Ishikawa (cell line): ENCODE measurements around the gene NUTM1.

ENCODE experiments used
- EGR1 ChIP-seq: IDR thresholded peaks from 2 replicates; pipeline ENCODE4 v1.6.1; 2012
- EP300 ChIP-seq: IDR thresholded peaks from 2 replicates; pipeline ENCODE4 v1.6.1; 2012; ENCODE audit warnings: borderline replicate concordance
- TF ChIP-seq, protein P1 (sequence below): IDR thresholded peaks from 2 replicates; pipeline ENCODE4 v1.6.1; 2012

DNA sequence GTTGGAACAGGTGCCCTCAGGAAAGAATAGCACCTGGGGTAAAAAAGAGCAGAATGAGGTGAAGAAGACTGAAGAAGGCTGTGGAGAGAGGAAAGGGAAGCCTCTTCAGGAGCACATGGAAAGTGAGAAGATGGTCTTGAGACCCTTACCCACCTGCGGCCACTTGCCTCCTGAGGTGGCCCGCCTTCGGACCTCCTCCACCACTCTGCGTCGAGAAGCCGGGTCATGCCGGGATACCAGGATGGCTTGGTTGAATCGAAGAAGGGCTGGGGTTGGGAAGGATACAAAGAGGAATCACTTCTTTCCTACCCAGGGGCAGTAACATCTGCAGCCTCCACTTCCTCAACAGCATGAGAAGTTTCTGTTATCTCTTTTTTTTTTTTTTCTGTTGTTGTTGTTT, 20.9 kb downstream of the NUTM1 start:
- TF ChIP-seq EP300 = no peak
- TF ChIP-seq EGR1 = no peak
- TF ChIP-seq, protein P1, sequence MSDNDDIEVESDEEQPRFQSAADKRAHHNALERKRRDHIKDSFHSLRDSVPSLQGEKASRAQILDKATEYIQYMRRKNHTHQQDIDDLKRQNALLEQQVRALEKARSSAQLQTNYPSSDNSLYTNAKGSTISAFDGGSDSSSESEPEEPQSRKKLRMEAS = no peak
